SK-N-SH treated with all-trans-retinoic acid at 6 μM for 48 hours (cell line): Measurements from ENCODE around the gene CAV1.

Experiments
- ATAC-seq: fragments of 200-7000 bp; cut with Tn5 transposase; 3 replicates; pipeline ENCODE4 v1.9.1; 2020; ENCODE audit warnings: mild to moderate bottlenecking, moderate library complexity
- ARNTL ChIP-seq: fragments of 450-650 bp; formaldehyde crosslinking; IDR thresholded peaks from 2 replicates; pipeline ENCODE4 v1.5.0; 2020; ENCODE audit warnings: low read depth, mild to moderate bottlenecking, moderate library complexity, borderline replicate concordance
- BACH2 ChIP-seq: fragments of 250-450 bp; sonication (Bioruptor Pico); IDR thresholded peaks from 2 replicates; pipeline ENCODE4 v1.9.0; 2021; ENCODE audit warnings: mild to moderate bottlenecking, borderline replicate concordance
- CREB5 ChIP-seq: fragments of 250-450 bp; sonication (Bioruptor Pico); IDR thresholded peaks from 2 replicates; pipeline ENCODE4 v1.5.1; 2020; ENCODE audit warnings: low read depth, mild to moderate bottlenecking, moderate library complexity
- CSDC2 ChIP-seq: fragments of 250-450 bp; sonication (Bioruptor Pico); IDR thresholded peaks from 2 replicates; pipeline ENCODE4 v1.5.0; 2020; ENCODE audit warnings: mild to moderate bottlenecking, moderate library complexity
- CSRNP3 ChIP-seq: fragments of 250-450 bp; sonication (Bioruptor Pico); IDR thresholded peaks from 2 replicates; pipeline ENCODE4 v1.5.1; 2021; ENCODE audit warnings: mild to moderate bottlenecking, moderate library complexity
- GLIS3 ChIP-seq: fragments of 250-450 bp; sonication (Bioruptor Pico); IDR thresholded peaks from 2 replicates; pipeline ENCODE4 v1.5.0; 2020; ENCODE audit warnings: mild to moderate bottlenecking, moderate library complexity
- ISL1 ChIP-seq: fragments of 250-450 bp; sonication (Bioruptor Pico); IDR thresholded peaks from 2 replicates; pipeline ENCODE4 v2.1.2; 2022; ENCODE audit warnings: mild to moderate bottlenecking, moderate library complexity
- OSR1 ChIP-seq: fragments of 250-450 bp; sonication (Bioruptor Pico); IDR thresholded peaks from 2 replicates; pipeline ENCODE4 v1.8.0; 2022; ENCODE audit warnings: moderate library complexity, mild to moderate bottlenecking, inconsistent platforms
- POU6F1 ChIP-seq: fragments of 250-450 bp; sonication (Bioruptor Pico); IDR thresholded peaks from 2 replicates; pipeline ENCODE4 v1.8.0; 2021; ENCODE audit warnings: low read depth, mild to moderate bottlenecking, moderate library complexity, borderline replicate concordance
- PPARA ChIP-seq: fragments of 250-450 bp; sonication (Bioruptor Pico); IDR thresholded peaks from 2 replicates; pipeline ENCODE4 v1.5.0; 2020; ENCODE audit warnings: mild to moderate bottlenecking, borderline replicate concordance
- RARB ChIP-seq: fragments of 250-450 bp; sonication (Bioruptor Pico); IDR thresholded peaks from 2 replicates; pipeline ENCODE4 v1.8.0; 2021; ENCODE audit warnings: mild to moderate bottlenecking, moderate library complexity
- TCF4 ChIP-seq: fragments of 250-450 bp; sonication (Bioruptor Pico); IDR thresholded peaks from 2 replicates; pipeline ENCODE4 v1.8.0; 2021; ENCODE audit warnings: mild to moderate bottlenecking, moderate library complexity, borderline replicate concordance
- TOX ChIP-seq: fragments of 250-450 bp; sonication (Bioruptor Pico); IDR thresholded peaks from 2 replicates; pipeline ENCODE4 v1.8.0; 2021; ENCODE audit warnings: mild to moderate bottlenecking, moderate library complexity, borderline replicate concordance
- TSHZ2 ChIP-seq: fragments of 250-450 bp; sonication (Bioruptor Pico); IDR thresholded peaks from 2 replicates; pipeline ENCODE4 v1.5.0; 2020; ENCODE audit warnings: mild to moderate bottlenecking, moderate library complexity
- ZC3H10 ChIP-seq: fragments of 250-450 bp; sonication (Bioruptor Pico); IDR thresholded peaks from 2 replicates; pipeline ENCODE4 v1.5.1; 2021; ENCODE audit warnings: mild to moderate bottlenecking, moderate library complexity
- ZFP3 ChIP-seq: fragments of 250-450 bp; sonication (Bioruptor Pico); IDR thresholded peaks from 2 replicates; pipeline ENCODE4 v1.5.0; 2020; ENCODE audit warnings: mild to moderate bottlenecking, moderate library complexity
- ZFP30 ChIP-seq: fragments of 450-650 bp; formaldehyde crosslinking; IDR thresholded peaks from 2 replicates; pipeline ENCODE4 v1.5.0; 2022; ENCODE audit warnings: mild to moderate bottlenecking, moderate library complexity
- ZNF565 ChIP-seq: fragments of 450-650 bp; formaldehyde crosslinking; conservative IDR thresholded peaks from 2 replicates; pipeline ENCODE4 v1.5.0; 2020; ENCODE audit warnings: low read depth, mild to moderate bottlenecking, moderate library complexity
- ZNF70 ChIP-seq: fragments of 450-650 bp; formaldehyde crosslinking; IDR thresholded peaks from 2 replicates; pipeline ENCODE4 v1.5.0; 2020; ENCODE audit warnings: mild to moderate bottlenecking, moderate library complexity

Gene CAV1

GRCh38 chr7:116487907-116488521, 36.8 kb upstream of the CAV1 start:
- no peak for TF ChIP-seq CSDC2
- no peak for TF ChIP-seq ZFP3 (CRISPR knock-in tag)
- TF ChIP-seq OSR1 (CRISPR knock-in tag), result no peak
- TF ChIP-seq TCF4, result no peak
- TF ChIP-seq TSHZ2, result no peak
- TF ChIP-seq BACH2 (CRISPR knock-in tag), result no peak
- no peak for TF ChIP-seq ARNTL (CRISPR knock-in tag)
- TF ChIP-seq GLIS3 (CRISPR knock-in tag), result no peak
- TF ChIP-seq TOX, result no peak
- TF ChIP-seq CREB5 (CRISPR knock-in tag), result no peak
- TF ChIP-seq POU6F1 (CRISPR knock-in tag), result no peak
- no peak for TF ChIP-seq ZNF565 (CRISPR knock-in tag)
- no peak for TF ChIP-seq CSRNP3 (CRISPR knock-in tag)
- TF ChIP-seq ZFP30 (CRISPR knock-in tag), result no peak
- no peak for TF ChIP-seq ZC3H10 (CRISPR knock-in tag)
- TF ChIP-seq, all 23 proteins: peak for 0

GRCh38 chr7:116490351-116490750, 34.5 kb upstream of the CAV1 start:
- no peak for TF ChIP-seq RARB (CRISPR knock-in tag)
- TF ChIP-seq ZFP30 (CRISPR knock-in tag), result no peak
- no peak for TF ChIP-seq PPARA (CRISPR knock-in tag)
- TF ChIP-seq ZC3H10 (CRISPR knock-in tag), result no peak
- no peak for TF ChIP-seq TSHZ2
- no peak for TF ChIP-seq POU6F1 (CRISPR knock-in tag)
- no peak for TF ChIP-seq GLIS3 (CRISPR knock-in tag)
- TF ChIP-seq ISL1 (CRISPR knock-in tag), result no peak
- TF ChIP-seq OSR1 (CRISPR knock-in tag), result no peak
- TF ChIP-seq CSDC2, result no peak
- TF ChIP-seq ZNF70 (CRISPR knock-in tag), result no peak
- TF ChIP-seq, all 23 proteins: peak for 0
- no peak for ATAC-seq

More at GRCh38 chr7:116487907-116488521, 36.8 kb upstream of the CAV1 start:
- ATAC-seq, result no peak
